Gastroesophageal sphincter (tissue), 4 donors: ENCODE measurements around the gene FLCN. TPM values are rescaled to one million over a fixed set of nuclear protein-coding genes. Genes with fewer than 3 reads are reported as not detected.

Experiments
- ATAC-seq: fragments of 150-250 bp; one replicate; pipeline ENCODE4 v1.9.1; 2016; ENCODE audit warnings: mild to moderate bottlenecking, moderate library complexity
- H3K27ac ChIP-seq, 4 donors: fragments of 200-600 bp; sonication (generic) in 3 of 4; 1 replicate in 3 of 4; 2 replicates in 1 of 4; pipeline ENCODE4 v1.5.1; 2016 to 2019
- H3K27me3 ChIP-seq: fragments of 200-600 bp; sonication (generic); one replicate; pipeline ENCODE4 v1.5.1; 2019
- H3K36me3 ChIP-seq, 2 donors: fragments of 200-600 bp; sonication (generic); one replicate each; pipeline ENCODE4 v1.5.1; 2019; ENCODE audit warnings: control low read depth in 1 of 2
- H3K4me1 ChIP-seq, 3 donors: fragments of 200-600 bp; sonication (generic); 1 replicate in 2 of 3; 2 replicates in 1 of 3; pipeline ENCODE4 v1.5.1; 2016 to 2019; ENCODE audit warnings: control low read depth in 2 of 3
- H3K4me3 ChIP-seq, 2 donors: fragments of 200-600 bp; sonication (generic); one replicate each; pipeline ENCODE4 v1.5.1; 2019; ENCODE audit warnings: mild to moderate bottlenecking in 1 of 2, moderate library complexity in 1 of 2
- H3K9me3 ChIP-seq, 3 donors: fragments of 200-600 bp; sonication (generic); one replicate each; pipeline ENCODE4 v1.5.1; 2017 to 2019; ENCODE audit warnings: control low read depth in 2 of 3
- EP300 ChIP-seq: sonication (generic); formaldehyde crosslinking; IDR thresholded peaks from one replicate; pipeline ENCODE4 v1.6.1; 2017; ENCODE audit warnings: antibody characterized with exemption, mild to moderate bottlenecking
- POLR2A ChIP-seq, 2 donors: fragments of 450-650 bp; IDR thresholded peaks; one replicate each; pipeline ENCODE4 v1.6.1; 2017; ENCODE audit warnings: antibody characterized with exemption in 2 of 2, mild to moderate bottlenecking in 2 of 2, moderate library complexity in 1 of 2
- POLR2AphosphoS5 ChIP-seq: sonication (generic); formaldehyde crosslinking; IDR thresholded peaks from one replicate; pipeline ENCODE4 v1.6.1; 2017; ENCODE audit warnings: antibody characterized with exemption
- WGBS, 2 donors: methylation state at CpG; one replicate each; pipeline ENCODE4 v1.1.5; 2018; ENCODE audit warnings: low coverage in 1 of 2; 5-methylcytosine and 5-hydroxymethylcytosine counted together
- total RNA-seq, 4 donors: library from RNA; depleted of rRNA; stranded (reverse); fragments of >200 nt; gene quantifications; one replicate each; pipeline ENCODE4 v1.1.0, GENCODE V29; 2016
- TF ChIP-seq, protein P1 (sequence below), 4 experiments: fragments of 200-600 bp in 2 of 4; fragments of 450-650 bp in 2 of 4; sonication (generic) in 1 of 4; IDR thresholded peaks; one replicate each; pipeline ENCODE4 v1.5.1; 2017 to 2019; ENCODE audit warnings: antibody characterized with exemption in 4 of 4, mild to moderate bottlenecking in 2 of 4, moderate library complexity in 2 of 4

Gene FLCN
- total RNA-seq, 4 donors from 2014 or later: 24.8 to 91.5 (median 46.6) TPM

DNA sequence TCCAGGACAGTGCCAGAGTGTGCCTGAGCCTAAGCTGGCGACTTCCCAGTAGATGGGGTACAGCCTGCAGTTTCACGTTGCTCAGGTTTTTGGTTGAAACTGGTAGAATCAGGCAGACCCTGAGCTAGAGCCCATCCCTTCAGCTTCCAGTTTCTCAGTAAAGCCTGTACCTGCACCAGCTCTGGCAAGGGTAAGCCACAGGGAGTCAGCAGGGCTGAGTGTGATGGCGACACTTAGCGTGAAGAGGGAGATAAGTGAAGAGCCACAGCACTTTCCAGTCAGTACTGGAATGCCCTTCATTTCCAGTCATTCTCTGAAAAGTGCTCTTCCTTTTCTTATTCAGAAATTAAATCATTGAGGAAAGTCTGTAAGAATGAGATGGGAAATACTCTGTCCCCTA, 53.2 kb downstream of the FLCN start:
- Histone ChIP-seq H3K27ac (no peak overlapping the region), H3K4me1 (peaks cover 0 to 25% (median 0%) of the 10 kb centered on the region in 3 donors), H3K4me3 (no peak overlapping the region), H3K9me3 (no peaks in the 10 kb centered on the region), H3K36me3 (peaks cover 0 to 86% of the 10 kb centered on the region in 2 donors), H3K27me3 (no peaks in the 10 kb centered on the region)
- ATAC-seq: no peak
- WGBS, 2 donors: 86 to 88% methylated on average over 2 of the region's 4 CpGs
- TF ChIP-seq EP300 (no peak), POLR2A (IDR thresholded peaks at IDR 0.05) (no peak), POLR2AphosphoS5 (no peak)
- TF ChIP-seq, protein P1, sequence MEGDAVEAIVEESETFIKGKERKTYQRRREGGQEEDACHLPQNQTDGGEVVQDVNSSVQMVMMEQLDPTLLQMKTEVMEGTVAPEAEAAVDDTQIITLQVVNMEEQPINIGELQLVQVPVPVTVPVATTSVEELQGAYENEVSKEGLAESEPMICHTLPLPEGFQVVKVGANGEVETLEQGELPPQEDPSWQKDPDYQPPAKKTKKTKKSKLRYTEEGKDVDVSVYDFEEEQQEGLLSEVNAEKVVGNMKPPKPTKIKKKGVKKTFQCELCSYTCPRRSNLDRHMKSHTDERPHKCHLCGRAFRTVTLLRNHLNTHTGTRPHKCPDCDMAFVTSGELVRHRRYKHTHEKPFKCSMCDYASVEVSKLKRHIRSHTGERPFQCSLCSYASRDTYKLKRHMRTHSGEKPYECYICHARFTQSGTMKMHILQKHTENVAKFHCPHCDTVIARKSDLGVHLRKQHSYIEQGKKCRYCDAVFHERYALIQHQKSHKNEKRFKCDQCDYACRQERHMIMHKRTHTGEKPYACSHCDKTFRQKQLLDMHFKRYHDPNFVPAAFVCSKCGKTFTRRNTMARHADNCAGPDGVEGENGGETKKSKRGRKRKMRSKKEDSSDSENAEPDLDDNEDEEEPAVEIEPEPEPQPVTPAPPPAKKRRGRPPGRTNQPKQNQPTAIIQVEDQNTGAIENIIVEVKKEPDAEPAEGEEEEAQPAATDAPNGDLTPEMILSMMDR (IDR thresholded peaks at IDR 0.05): no peak

DNA sequence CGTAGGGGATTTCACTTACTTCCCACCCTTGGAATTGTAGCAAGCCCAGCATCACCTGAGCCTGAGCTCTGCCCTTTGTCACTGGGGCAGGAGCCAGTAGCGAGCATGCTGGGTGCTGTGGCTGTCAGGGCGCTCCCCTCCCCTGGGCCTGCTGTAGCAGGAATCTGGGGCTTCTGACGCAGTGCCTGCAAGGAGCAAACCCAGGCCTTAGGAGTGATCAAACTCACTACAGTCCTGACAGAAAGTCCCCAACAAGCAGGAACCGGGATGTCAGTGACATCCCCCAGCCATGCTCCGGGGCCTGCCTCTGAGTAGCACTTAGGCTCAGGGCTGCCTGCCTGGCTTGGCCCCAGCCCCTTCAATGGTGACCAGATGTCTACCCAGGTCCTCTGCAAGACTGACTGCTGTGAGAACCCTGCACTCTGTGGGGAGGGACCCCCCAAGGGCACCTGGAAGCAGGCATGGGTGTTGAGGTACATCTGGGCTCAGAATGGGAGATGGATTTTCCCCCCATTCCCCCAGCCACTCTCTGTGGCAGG, 54.3 kb downstream of the FLCN start:
- no peak overlapping the region for H3K4me3 ChIP-seq
- H3K36me3 ChIP-seq: peaks cover 0 to 86% of the 10 kb centered on the region in 2 donors
- no CpG with 5 or more reads among the region's 6 CpGs for WGBS, 2 donors
- no peak for TF ChIP-seq POLR2AphosphoS5
- no peak for TF ChIP-seq EP300
- no peak for ATAC-seq
- H3K27ac ChIP-seq: no peak overlapping the region
- H3K4me1 ChIP-seq: peaks cover 0 to 25% (median 0%) of the 10 kb centered on the region in 3 donors
- no peaks in the 10 kb centered on the region for H3K9me3 ChIP-seq
- no peaks in the 10 kb centered on the region for H3K27me3 ChIP-seq

DNA sequence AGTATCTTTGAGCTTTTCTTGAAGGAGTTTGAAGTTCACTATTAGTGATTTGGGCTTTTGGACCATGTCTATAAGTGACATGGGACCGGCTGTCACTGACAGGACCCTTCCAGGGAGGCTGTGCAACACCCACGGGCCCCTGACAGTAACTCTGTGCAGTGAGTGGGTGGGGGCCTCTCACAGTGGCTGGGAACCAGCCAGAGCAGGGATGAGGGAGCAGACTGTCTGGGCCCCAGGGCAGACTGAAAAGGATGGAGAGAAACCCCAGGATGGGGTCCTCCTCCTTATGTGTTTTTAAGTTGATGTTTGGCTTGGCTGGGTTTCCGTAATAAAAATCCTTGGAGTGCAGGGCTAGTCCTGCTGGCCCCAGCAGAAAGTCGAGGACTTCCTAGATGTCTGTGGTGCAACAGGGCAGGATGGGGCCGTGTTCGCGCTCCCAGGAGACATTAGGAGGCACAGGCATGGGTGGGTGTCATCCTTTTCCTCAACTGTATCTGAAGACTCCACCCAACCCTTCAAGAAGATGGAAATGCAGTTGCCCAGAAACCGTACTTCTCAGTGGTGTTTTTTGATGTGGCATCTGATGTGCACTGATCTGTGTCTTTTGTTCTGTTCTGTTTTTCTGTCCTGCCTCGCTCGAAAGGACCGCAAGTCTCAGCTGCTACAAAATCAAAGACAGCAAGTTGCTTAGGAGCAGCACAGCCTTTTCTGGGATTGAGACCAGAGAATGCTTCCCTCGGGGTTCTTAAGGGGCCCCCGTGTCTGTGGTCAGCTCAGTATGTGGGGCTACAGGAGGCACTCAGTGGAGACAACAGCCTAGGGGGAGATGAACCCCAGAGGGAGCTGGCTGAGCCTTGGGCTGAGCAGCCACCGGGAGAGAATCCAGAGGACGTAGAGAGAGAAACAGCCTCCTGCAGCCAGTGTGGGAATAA, 55.0 kb downstream of the FLCN start:
- TF ChIP-seq EP300 (no peak), POLR2A (IDR thresholded peaks at IDR 0.05) (no peak), POLR2AphosphoS5 (no peak)
- TF ChIP-seq, protein P1 (IDR thresholded peaks at IDR 0.05): no peak
- WGBS, 2 donors: 74 to 78% methylated on average over 7 of the region's 15 CpGs
- peaks cover 0 to 19% (median 0%) of the 10 kb centered on the region in 3 donors for H3K4me1 ChIP-seq
- peaks cover 0 to 86% of the 10 kb centered on the region in 2 donors for H3K36me3 ChIP-seq
- no peak overlapping the region for H3K27ac ChIP-seq
- H3K27me3 ChIP-seq: no peaks in the 10 kb centered on the region
- no peak for ATAC-seq
- no peak overlapping the region for H3K4me3 ChIP-seq
- no peaks in the 10 kb centered on the region for H3K9me3 ChIP-seq

DNA sequence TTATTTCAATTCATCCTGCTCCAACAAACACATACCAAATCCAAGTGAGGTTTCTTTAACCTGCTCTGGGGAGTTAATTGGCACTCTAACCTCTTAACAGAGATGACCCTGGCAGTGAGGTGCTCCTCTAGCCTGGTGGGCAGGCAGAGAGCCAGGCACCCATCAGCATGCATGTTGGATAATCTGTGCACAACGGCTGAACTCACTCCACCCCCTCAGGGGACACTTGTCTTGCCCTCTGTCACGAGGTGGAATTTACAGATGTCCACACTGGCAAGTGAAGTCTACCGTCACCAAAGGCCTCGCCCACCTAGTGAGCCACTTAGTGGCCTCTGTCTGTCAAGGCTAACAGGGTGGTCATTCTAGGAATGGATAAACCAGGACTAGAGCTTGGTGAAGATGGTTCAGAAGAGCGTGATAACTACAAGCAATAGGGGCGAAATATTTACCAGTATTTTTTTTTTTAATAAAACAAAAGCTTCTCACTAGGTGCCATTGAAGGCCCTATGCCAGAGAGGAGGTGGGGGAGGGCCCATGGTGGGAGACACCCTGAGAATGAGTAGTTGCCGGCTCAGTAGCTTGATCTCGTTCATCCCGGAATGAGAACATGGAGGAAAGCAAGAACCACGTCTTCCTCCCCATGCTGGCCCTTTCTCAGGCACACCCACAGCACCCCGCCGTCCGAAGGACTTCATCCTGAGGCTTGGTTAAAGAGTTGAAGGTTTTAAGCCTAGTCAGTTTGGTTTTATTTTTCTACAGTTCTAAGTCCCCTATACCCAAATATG, 56.0 kb downstream of the FLCN start:
- TF ChIP-seq EP300: no peak
- TF ChIP-seq POLR2A (IDR thresholded peaks at IDR 0.05): no peak
- TF ChIP-seq POLR2AphosphoS5: no peak
- TF ChIP-seq, protein P1 (IDR thresholded peaks at IDR 0.05): no peak
- Histone ChIP-seq H3K36me3 (peaks cover 0 to 96% of the 10 kb centered on the region in 2 donors), H3K27ac (no peak overlapping the region), H3K27me3 (no peaks in the 10 kb centered on the region), H3K4me1 (peaks cover 0 to 9% (median 0%) of the 10 kb centered on the region in 3 donors), H3K9me3 (no peaks in the 10 kb centered on the region), H3K4me3 (no peak overlapping the region)
- no peak for ATAC-seq
- 73 to 81% methylated on average over 6 to 12 of the region's 13 CpGs for WGBS, 2 donors

DNA sequence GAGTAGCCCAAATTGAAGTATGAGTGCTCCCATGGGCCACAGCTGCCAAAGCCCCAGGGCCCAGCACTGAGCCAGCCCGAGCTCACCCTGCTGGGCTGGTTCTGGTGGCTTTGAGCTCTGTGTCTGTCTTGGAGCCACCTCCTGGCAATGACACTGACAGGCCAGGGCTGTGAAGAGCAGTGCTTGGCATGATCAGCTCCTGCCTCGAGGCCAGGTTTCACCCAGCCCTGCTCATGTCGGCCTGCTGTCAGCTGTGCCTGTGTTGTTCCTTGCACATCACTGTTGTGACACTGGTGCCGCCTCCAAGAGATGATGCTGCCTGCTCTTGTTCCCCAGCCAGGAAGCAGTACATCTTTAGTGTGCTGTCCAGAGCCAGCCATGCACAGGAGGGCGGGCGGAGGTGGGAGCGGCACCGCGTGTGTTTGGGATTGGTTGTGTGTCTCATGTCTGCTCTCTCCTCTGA, 56.8 kb downstream of the FLCN start:
- ATAC-seq: no peak
- Histone ChIP-seq H3K36me3 (peaks cover 0 to 100% of the 10 kb centered on the region in 2 donors), H3K9me3 (no peaks in the 10 kb centered on the region), H3K4me1 (peaks cover 0 to 2% (median 0%) of the 10 kb centered on the region in 3 donors), H3K27me3 (no peaks in the 10 kb centered on the region), H3K4me3 (no peak overlapping the region), H3K27ac (peak overlapping the region in 1 of 4 donors; percentile 17)
- 100% methylated on average over 1 of the region's 9 CpGs; no CpG with 5 or more reads in 1 of the 2 donors for WGBS, 2 donors
- TF ChIP-seq POLR2A (IDR thresholded peaks at IDR 0.05) (no peak), EP300 (no peak), POLR2AphosphoS5 (no peak)
- TF ChIP-seq, protein P1 (IDR thresholded peaks at IDR 0.05): no peak
